Measurements from ENCODE around the gene LDLRAD2.
"Not testable (repeated sequence)": the region's sequence is repeated elsewhere in the genome, so short reads cannot be mapped to it uniquely, and the experiment has no call there.

LDLRAD2 gene, protein sequence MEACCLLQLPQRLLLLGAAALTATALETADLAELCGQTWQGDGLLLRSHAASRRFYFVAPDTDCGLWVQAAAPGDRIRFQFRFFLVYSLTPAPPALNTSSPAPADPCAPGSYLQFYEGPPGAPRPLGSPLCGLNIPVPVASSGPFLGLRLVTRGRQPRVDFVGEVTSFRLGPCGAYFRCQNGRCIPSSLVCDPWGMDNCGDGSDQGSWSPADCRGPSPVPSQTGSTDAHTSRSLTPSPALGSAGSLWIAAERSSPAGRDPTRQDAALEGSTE

GRCh38 chr1:21811875-21812305, at the start of gene LDLRAD2:
Gene LDLRAD2 (plus strand): TSS chr1:21812265. CDS start chr1:21812452, 187 bp downstream.
- no peak for DNase-seq

DNA sequence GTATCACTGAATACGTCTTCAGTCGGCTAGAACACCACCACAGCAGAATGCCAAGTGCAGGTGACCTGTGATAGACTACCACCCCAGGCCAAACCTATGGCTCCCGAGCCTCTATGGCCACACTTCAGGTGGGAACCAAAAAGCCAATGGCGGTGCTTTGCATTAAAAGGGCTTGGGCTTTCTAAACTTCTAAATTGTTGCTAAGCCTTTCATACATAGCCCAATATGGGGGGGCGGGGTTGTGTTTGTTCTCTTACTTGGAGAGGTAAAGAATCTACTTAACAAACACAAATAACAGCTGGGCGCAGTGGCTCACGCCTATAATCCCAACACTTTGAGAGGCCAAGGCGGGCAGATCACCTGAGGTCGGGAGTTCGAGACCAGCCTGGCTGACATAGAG, 48.8 kb upstream of the LDLRAD2 start:
- DNase-seq, result no peak

GRCh38 chr1:21763694-21764419, 48.2 kb upstream of the LDLRAD2 start:
- DNase-seq, result no peak

- DNase-seq, result peak in 1 of 3 experiments; percentile 18
Observed at GRCh38 chr1:21764615-21765423, 47.2 kb upstream of the LDLRAD2 start.

DNA sequence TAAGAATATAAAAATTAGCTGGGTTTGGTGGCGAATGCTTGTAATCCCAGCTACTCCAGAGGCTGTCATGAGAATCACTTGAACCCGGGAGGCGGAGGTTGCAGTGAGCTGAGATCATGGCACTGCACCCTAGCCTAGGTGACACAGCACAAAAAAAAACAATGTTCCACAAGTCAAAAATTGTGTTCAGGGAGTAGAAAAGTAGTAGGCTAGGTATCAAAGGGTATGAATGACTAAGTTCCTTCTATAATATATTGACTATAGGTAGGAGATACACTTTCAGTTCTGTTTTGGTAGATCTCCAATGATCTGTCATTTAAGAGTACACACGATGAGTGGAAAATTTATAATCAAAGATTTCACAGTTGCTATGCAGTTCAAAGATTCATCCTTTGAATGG, 45.9 kb upstream of the LDLRAD2 start:
- no peak for DNase-seq

- not testable (repeated sequence) for DNase-seq
Observed at GRCh38 chr1:21767106-21767505, 45.0 kb upstream of the LDLRAD2 start.

- DNase-seq, result no peak
Observed at GRCh38 chr1:21770201-21770600, 41.9 kb upstream of the LDLRAD2 start.

- not testable (repeated sequence) for DNase-seq
Observed at GRCh38 chr1:21770602-21771001, 41.5 kb upstream of the LDLRAD2 start.

GRCh38 chr1:21771672-21772071, 40.4 kb upstream of the LDLRAD2 start:
- DNase-seq, result not testable (repeated sequence)

- no peak for DNase-seq
Observed at GRCh38 chr1:21773585-21773984, 38.5 kb upstream of the LDLRAD2 start.

DNA sequence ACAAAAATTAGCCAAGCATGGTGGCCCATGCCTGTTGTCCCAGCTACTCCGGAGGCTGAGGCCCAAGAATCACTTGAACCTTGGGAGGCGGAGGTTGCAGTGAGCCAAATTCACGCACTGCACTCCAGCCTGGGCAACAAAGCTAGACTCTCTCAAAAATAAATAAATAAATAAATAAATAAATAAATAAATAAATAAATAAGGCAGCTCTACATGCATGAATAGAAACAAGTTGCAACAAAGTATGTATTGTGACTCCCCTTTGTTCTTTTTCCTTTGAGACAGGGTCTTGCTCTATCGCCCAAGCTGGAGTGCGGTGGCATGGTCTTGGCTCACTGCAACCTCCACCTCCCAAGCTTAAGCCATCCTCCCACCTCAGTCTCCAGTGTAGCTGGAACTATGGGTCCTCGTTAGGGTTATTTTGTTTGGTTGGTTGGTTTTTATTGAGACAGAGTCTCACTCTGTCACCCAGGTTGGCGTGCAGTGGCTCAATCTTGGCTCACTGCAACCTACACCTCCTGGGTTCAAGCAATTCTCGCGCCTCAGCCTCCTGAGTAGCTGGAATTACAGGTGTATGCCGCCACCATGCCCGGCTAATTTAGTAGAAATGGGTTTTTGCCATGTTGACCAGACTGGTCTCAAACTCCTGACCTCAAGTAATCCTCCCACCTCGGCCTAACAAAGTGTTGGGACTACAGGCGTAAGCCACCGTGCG, 37.1 kb upstream of the LDLRAD2 start:
- DNase-seq, result no peak

DNA sequence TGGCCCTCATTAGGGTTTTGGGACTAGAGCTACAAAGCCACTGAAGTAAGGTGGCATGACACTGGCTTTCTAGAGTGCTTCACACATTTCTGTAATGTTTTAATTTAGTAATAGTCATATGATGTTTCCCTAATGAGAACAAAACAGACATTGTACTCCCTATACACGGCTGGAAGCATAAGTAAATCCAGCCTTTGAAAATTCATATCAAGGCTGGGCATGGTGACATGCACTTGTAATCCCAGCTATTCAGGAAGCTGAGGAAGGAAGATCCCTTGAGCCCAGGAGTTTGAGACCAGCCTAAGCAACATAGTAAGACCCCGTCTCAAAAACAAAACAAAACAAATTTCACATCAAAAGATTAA, 36.5 kb upstream of the LDLRAD2 start:
- DNase-seq, result no peak

GRCh38 chr1:21775985-21776562, 36.0 kb upstream of the LDLRAD2 start:
- no peak for DNase-seq

GRCh38 chr1:21776925-21777324, 35.1 kb upstream of the LDLRAD2 start:
- not testable (repeated sequence) for DNase-seq

DNA sequence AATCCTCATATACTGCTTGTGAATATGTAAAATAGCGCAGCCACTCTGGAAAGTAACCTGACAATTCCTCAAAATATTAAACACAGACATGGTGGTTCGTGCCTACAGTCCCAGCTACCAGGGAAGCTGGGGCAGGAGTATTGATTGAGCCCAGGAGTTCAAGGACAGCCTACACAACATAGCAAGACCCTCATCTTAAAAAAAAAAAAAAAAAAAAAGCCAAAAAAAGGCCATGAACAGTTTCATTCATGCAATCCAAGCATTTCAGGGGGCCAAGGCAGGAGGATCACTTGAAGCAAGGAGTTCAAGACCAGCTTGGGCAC, 33.7 kb upstream of the LDLRAD2 start:
- no peak for DNase-seq

DNA sequence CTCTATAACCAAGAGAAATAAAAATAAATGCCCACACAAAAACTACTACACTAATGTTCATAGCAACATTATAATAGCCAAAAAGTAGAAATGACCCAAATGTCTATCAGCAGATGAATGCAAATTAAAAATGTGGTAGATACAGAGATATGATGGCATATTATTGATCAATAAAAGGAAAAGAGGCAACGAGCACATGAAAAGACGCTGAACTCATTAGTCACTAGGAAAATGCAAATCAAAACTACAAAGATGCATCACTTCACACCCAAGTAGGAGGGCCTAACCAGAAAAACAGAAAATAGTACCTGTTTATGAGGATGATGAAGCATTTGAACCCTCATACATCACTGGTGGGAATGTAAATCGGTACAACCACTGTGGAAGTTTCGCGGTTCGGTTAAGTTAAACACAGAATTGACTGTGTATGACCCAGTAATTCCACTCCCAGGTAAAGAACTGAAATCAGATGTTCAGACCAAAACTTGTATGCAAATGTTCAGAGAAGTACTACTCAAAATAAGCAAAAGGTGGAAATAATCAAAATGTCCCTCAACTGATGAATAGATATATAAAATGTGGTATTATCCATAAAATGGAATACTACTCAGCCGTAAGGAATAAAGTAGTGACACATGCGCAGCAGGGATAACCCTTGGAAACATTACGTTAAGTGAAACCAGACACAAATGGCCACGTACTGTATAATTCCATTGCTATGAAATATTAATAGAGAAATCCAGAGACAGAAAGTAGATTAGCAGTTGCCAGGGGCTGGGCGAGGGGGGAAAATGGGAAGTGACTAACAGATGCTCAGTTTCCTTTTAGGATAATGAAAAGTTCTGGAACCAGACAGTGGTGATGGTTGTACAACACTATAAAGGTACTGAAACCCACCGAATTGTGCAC, 32.2 kb upstream of the LDLRAD2 start:
- DNase-seq, result no peak

DNA sequence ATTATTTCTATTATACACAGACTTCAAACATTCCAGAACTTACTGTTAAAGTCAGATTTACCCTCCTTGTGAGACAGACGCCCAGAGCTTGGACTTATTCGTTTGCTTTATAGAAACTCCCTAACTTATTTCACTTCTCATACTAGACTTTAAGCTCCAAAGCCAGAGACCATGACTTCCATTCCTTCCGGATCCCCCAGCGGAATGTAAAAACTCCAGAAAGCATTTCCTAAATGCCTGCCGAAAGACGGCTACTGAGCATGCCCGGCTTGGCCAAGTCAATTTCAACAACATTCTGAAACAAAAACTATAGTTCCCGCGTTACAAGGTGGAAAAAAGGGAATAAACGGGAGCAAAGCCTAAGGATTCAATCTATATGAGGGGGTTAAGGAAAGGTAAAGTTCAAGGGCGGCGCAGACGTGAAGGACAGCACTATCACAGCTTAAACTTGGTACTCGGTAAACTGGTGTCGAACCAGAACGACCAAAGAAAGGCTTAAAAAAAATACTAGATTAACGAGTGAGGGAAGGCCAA, 30.2 kb upstream of the LDLRAD2 start:
- DNase-seq, result peak in 1 of 3 experiments; percentile 34

GRCh38 chr1:21782349-21782867, 29.7 kb upstream of the LDLRAD2 start:
- DNase-seq, result peak; percentile 52 to 88 (median 87)

GRCh38 chr1:21782868-21783678, 29.0 kb upstream of the LDLRAD2 start, which contains the start of gene USP48:
Gene USP48 (minus strand): TSS chr1:21783149. CDS start chr1:21782957, 192 bp downstream.
- peak; percentile 97 to 98 (median 97) for DNase-seq

Data from NCI-H1417 (cell line).